ENCODE measurements around the gene ITIH3. TPM values are rescaled to one million over a fixed set of nuclear protein-coding genes. Genes with fewer than 3 reads are reported as not detected.

Gene ITIH3
- total and polyA plus RNA-seq, 2 experiments from 2014 or later = 63.3 to 66.9 TPM

DNA sequence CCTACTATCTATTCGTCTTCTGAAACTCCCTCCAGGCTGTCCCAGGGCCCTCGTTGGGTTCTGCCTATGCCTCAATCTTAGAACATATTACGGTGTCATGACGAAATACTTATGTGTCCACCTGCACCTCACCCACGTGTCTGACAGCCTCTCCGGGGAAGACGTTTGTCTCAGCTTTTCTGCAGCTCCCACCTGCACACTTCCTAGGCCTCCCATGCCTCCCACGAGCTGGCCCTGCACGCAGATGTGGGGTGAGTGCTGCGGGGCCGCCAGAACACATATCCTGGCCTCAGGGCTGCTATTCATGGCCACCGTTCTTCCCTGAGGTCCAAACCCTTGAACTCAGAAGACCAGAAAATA lies 47.4 kb downstream of the ITIH3 start:
- Histone ChIP-seq H3K4me2 (no peak overlapping the region), H3K9me2 (replicated peaks; ENCODE audit: insufficient read depth) (no peaks in the 10 kb centered on the region), H3K4me1 (ENCODE audit: insufficient read depth) (no peaks in the 10 kb centered on the region), H4K20me1 (ENCODE audit: insufficient read depth, poor library complexity, severe bottlenecking) (no peaks in the 10 kb centered on the region), H3K27ac (no peak overlapping the region), H3K79me2 (no peaks in the 10 kb centered on the region), H3K27me3 (no peaks in the 10 kb centered on the region), H3K4me3 (no peak overlapping the region), H3K36me3 (replicated peaks; ENCODE audit: insufficient read depth, low read depth) (no peaks in the 10 kb centered on the region), H2AFZ (no peak overlapping the region), H3K9me3 (ENCODE audit: low read depth) (no peaks in the 10 kb centered on the region)
- no peak for DNase-seq (ENCODE audit: low spot score)
- WGBS (ENCODE audit: low lambda C conversion rate, missing lambda C conversion rate) = 86% methylated on average over 12 of the region's 12 CpGs
- TF ChIP-seq EZH2phosphoT487 (IDR thresholded peaks at IDR 0.05; ENCODE audit: low read depth, severe bottlenecking, unreplicated experiment) (no peak), EZH2 (IDR thresholded peaks at IDR 0.05; ENCODE audit: borderline replicate concordance) (no peak)

DNA sequence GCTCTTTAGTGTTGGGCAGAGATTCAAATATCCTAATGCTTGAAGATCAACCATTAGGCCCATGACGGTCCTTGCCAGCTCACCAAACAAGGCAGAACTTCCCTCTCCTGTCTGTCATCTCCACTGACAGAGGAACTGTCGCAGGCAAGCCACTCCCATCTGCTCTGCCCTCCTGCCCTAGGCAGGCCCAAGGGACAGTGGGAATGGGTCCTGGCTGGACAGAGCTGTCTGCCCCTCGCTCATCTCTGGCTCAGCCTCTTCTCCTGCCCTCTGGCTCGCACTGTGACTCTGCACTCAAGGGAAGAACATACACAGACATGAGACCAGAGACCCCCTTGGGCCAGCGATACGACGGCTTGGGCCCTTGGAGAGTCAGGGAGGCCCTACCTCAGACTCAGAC lies 47.8 kb downstream of the ITIH3 start:
- Histone ChIP-seq H3K4me2 (no peak overlapping the region), H3K27ac (no peak overlapping the region), H3K79me2 (no peaks in the 10 kb centered on the region), H3K4me1 (ENCODE audit: insufficient read depth) (no peaks in the 10 kb centered on the region), H2AFZ (no peak overlapping the region), H3K9me3 (ENCODE audit: low read depth) (no peaks in the 10 kb centered on the region), H4K20me1 (ENCODE audit: insufficient read depth, poor library complexity, severe bottlenecking) (no peaks in the 10 kb centered on the region), H3K27me3 (no peaks in the 10 kb centered on the region), H3K36me3 (replicated peaks; ENCODE audit: insufficient read depth, low read depth) (no peaks in the 10 kb centered on the region), H3K4me3 (no peak overlapping the region), H3K9me2 (replicated peaks; ENCODE audit: insufficient read depth) (no peaks in the 10 kb centered on the region)
- no peak for TF ChIP-seq EZH2 (IDR thresholded peaks at IDR 0.05; ENCODE audit: borderline replicate concordance)
- TF ChIP-seq, protein P1, sequence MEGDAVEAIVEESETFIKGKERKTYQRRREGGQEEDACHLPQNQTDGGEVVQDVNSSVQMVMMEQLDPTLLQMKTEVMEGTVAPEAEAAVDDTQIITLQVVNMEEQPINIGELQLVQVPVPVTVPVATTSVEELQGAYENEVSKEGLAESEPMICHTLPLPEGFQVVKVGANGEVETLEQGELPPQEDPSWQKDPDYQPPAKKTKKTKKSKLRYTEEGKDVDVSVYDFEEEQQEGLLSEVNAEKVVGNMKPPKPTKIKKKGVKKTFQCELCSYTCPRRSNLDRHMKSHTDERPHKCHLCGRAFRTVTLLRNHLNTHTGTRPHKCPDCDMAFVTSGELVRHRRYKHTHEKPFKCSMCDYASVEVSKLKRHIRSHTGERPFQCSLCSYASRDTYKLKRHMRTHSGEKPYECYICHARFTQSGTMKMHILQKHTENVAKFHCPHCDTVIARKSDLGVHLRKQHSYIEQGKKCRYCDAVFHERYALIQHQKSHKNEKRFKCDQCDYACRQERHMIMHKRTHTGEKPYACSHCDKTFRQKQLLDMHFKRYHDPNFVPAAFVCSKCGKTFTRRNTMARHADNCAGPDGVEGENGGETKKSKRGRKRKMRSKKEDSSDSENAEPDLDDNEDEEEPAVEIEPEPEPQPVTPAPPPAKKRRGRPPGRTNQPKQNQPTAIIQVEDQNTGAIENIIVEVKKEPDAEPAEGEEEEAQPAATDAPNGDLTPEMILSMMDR (IDR thresholded peaks at IDR 0.05; ENCODE audit: poor library complexity) = no peak
- TF ChIP-seq EZH2phosphoT487 (IDR thresholded peaks at IDR 0.05; ENCODE audit: low read depth, severe bottlenecking, unreplicated experiment) = no peak
- no peak for DNase-seq (ENCODE audit: low spot score)
- WGBS (ENCODE audit: low lambda C conversion rate, missing lambda C conversion rate) = 81% methylated on average over 7 of the region's 7 CpGs

DNA sequence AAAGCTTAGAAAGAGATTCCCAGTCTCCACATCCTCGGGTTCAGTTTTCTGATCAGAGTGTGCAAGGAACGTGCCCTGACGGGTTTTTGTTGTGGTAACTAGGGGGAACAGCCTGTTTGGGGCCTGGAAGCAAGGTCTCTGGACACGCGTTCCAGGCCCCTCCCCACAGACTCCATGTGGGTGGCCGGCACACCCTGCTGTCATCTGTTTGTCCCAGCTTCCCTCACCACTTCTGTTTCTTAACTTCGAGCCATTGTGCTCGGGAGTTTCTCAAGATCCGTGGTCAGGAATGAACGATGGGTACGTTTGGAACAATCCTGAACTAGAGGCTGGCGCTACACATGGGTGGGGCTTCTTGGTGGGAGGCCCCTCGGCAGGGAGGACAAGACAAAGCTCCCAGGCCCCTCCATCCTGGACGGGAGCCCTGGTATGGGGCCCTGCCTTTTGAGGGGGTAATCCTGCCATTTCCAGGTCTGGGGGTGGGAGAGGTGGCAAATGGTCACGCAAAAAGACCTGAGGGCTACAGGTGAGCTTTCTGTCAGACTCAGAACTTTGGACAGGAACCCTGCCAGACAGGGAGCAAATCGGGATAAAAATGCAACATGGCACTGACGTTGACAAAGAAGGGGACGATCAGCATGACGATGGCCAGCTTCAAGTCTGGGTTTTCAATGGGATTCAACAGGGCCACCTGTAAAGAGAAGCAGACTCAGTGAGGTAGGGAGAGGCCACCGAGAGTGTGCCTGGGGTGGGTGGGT lies 48.7 kb downstream of the ITIH3 start:
- Histone ChIP-seq H2AFZ (no peak overlapping the region), H3K79me2 (no peaks in the 10 kb centered on the region), H4K20me1 (ENCODE audit: insufficient read depth, poor library complexity, severe bottlenecking) (no peaks in the 10 kb centered on the region), H3K27me3 (no peaks in the 10 kb centered on the region), H3K4me2 (no peak overlapping the region), H3K36me3 (replicated peaks; ENCODE audit: insufficient read depth, low read depth) (no peaks in the 10 kb centered on the region), H3K27ac (no peak overlapping the region), H3K4me1 (ENCODE audit: insufficient read depth) (no peaks in the 10 kb centered on the region), H3K9me2 (replicated peaks; ENCODE audit: insufficient read depth) (no peaks in the 10 kb centered on the region), H3K9me3 (ENCODE audit: low read depth) (no peaks in the 10 kb centered on the region), H3K4me3 (no peak overlapping the region)
- DNase-seq (ENCODE audit: low spot score) = no peak
- 82% methylated on average over 20 of the region's 20 CpGs for WGBS (ENCODE audit: low lambda C conversion rate, missing lambda C conversion rate)
- TF ChIP-seq EZH2phosphoT487 (IDR thresholded peaks at IDR 0.05; ENCODE audit: low read depth, severe bottlenecking, unreplicated experiment) (no peak), EZH2 (IDR thresholded peaks at IDR 0.05; ENCODE audit: borderline replicate concordance) (no peak)
- TF ChIP-seq, protein P1 (IDR thresholded peaks at IDR 0.05; ENCODE audit: poor library complexity) = no peak

DNA sequence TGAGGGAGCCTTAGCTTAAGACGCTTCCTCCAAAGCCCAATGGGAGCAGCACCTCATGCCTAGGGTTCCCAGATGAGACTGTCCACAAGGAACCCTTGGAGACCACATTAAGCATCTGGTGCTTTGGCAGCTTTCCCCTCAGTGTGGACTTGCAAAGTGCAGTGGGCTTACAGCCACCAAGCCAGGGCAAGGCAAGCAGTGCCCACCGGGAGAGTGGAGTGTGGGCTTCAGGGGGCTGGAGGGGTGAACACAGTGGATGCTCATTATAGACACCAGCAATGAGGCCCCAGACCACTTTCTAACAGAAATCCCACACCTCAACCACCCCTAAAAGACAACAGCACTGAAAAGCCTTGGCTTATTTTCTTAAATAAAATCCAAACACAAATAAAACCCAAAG lies 49.3 kb downstream of the ITIH3 start:
- WGBS (ENCODE audit: low lambda C conversion rate, missing lambda C conversion rate) = 93% methylated on average over 2 of the region's 2 CpGs
- DNase-seq (ENCODE audit: low spot score) = no peak
- H3K36me3 ChIP-seq (replicated peaks; ENCODE audit: insufficient read depth, low read depth) = no peaks in the 10 kb centered on the region

More for the DNA sequence above, 49.3 kb downstream of the ITIH3 start:
- no peak for TF ChIP-seq EZH2 (IDR thresholded peaks at IDR 0.05; ENCODE audit: borderline replicate concordance)
- TF ChIP-seq, protein P1 (IDR thresholded peaks at IDR 0.05; ENCODE audit: poor library complexity) = no peak
- no peak for TF ChIP-seq EZH2phosphoT487 (IDR thresholded peaks at IDR 0.05; ENCODE audit: low read depth, severe bottlenecking, unreplicated experiment)
- Histone ChIP-seq H3K9me3 (ENCODE audit: low read depth) (no peaks in the 10 kb centered on the region), H3K4me2 (no peak overlapping the region), H3K4me1 (ENCODE audit: insufficient read depth) (no peaks in the 10 kb centered on the region), H3K4me3 (no peak overlapping the region), H3K9me2 (replicated peaks; ENCODE audit: insufficient read depth) (no peaks in the 10 kb centered on the region), H2AFZ (no peak overlapping the region), H3K27me3 (no peaks in the 10 kb centered on the region), H4K20me1 (ENCODE audit: insufficient read depth, poor library complexity, severe bottlenecking) (no peaks in the 10 kb centered on the region), H3K79me2 (no peaks in the 10 kb centered on the region), H3K27ac (no peak overlapping the region)
